ENCODE data around the gene TEKTIP1. TPM values are rescaled to one million over a fixed set of nuclear protein-coding genes. Genes with fewer than 3 reads are reported as not detected.

The TEKTIP1 gene
- total RNA-seq = not detected in 2 replicates

GRCh38 chr19:3538965-3539755 is at the start of gene TEKTIP1:
Gene TEKTIP1 (plus strand): TSS chr19:3539174. CDS start chr19:3539178, 4 bp downstream.

DNA sequence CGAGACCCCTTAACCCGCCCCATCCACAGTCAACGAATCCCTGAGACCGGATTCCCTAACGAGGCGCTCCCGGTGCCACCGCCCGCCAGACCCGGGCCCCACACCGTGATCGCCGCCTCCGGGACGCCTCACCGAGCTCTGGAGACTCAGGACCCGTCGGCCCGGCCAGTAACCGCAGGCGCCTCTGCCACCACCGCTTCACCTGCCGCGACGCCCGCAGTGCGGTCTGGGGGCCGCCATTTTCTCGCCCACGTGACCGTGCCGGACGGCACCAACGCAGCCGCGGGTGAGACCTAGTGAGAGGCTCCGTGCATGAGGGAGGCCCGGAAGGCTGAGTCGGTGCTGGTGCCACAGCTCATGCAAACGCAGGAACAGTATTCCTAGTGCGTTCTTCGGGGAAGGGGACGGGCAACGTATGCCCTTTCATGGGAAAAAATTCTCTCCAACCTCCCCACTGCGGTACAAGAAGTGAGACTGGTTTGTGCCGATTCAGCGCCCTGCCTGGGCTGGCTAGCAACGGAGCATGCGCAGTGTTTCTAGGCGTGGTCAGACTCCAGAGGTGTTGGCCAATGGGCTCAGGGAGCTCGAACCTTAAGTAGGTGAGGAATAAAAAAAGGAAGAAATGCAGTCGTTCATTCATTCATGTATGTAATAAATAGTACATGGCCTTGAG is 38.4 kb upstream of the TEKTIP1 start, which contains the start of gene DOHH:
Gene DOHH (minus strand): TSS at position 246 of the 673 bp plus-strand sequence. CDS start 3,860 bp downstream, outside the sequence.

DNA sequence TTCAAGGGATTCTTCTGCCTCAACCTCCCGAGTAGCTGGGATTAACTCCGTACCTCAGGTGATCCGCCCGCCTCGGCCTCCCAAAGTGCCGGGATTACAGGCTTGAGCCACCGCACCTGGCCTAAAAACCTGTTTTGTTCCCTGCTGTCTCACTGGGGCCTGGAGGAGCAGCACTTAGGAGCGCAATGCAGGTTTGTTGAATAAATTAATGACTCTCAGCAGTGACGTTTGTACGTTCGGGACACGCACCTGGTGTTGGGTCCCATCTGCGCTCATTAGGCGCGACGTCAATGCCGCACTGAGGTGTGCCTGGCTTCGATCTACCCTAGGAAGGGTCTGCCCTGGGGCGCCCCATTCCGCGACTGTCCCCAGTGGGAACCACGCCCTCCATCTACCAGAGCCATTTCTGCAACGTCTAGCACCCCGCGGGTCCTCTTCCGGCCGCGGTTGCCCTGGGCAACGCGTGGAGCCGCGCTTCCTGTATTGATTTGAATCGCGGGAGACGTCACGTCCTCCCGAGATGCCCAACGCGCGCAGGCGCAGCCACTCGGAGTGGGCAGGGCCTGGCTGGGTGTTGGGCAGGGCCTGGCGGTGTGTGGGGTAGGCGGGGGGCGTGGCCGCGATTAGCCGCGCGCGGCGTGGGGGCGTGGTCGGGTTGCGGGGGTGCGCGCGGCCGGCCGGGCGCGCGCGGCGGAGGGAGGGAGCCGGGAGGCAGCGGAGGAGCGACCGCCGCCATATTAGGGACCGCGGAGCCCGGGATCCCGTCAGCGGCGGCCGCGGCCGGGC is 33.2 kb upstream of the TEKTIP1 start, which contains the start of gene FZR1:
Gene FZR1 (plus strand): TSS at position 714 of the 786 bp plus-strand sequence. CDS start 16,679 bp downstream, outside the sequence.

GRCh38 chr19:3557461-3558248 is 18.7 kb downstream of the TEKTIP1 start, which contains the start of gene MFSD12:
Gene MFSD12 (minus strand): TSS chr19:3557586. CDS start chr19:3557403, 183 bp downstream.

DNA sequence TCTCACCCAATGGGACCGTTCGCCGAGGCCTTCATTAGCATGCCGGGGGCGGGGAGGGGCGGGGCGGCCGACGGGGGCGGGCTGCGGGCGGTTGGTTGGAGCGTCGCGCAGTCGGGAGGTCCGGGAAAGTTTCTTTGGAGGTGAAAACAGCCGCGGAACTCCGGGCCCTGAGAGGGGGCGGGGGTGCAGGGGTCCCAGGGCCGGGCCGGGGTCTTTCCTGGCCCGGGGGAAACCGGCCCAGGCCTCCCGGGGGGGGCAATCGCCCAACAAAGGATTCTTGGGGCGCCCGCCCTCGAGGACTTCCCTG is 33.8 kb downstream of the TEKTIP1 start, which contains the start of gene HMG20B:
Gene HMG20B (plus strand): TSS at position 90 of the 307 bp plus-strand sequence. CDS start 366 bp downstream, outside the sequence.

GRCh38 chr19:3585301-3586126 is 46.5 kb downstream of the TEKTIP1 start, which contains the start of gene GIPC3:
Gene GIPC3 (plus strand): TSS chr19:3585478. CDS start chr19:3585598, 120 bp downstream.

Other genes with a start within 250 kb of the TEKTIP1 start
- gene NFIC, start 172.6 kb upstream of the TEKTIP1 start, total RNA-seq = 53.5 and 69.8 TPM in 2 replicates
- not detected in 2 replicates for gene SMIM24, start 58.6 kb upstream of the TEKTIP1 start, total RNA-seq
- not detected in 2 replicates for gene SMIM44, start 55.7 kb upstream of the TEKTIP1 start, total RNA-seq
- gene DOHH, start 38.5 kb upstream of the TEKTIP1 start, total RNA-seq = 9.3 and 13.6 TPM in 2 replicates
- 30.5 and 33.0 TPM in 2 replicates for gene FZR1, start 32.9 kb upstream of the TEKTIP1 start, total RNA-seq
- gene MFSD12, start 18.4 kb downstream of the TEKTIP1 start, total RNA-seq = 86.3 and 130 TPM in 2 replicates
- gene HMG20B, start 33.8 kb downstream of the TEKTIP1 start, total RNA-seq = 84.4 and 98.6 TPM in 2 replicates
- gene GIPC3, start 46.3 kb downstream of the TEKTIP1 start, total RNA-seq = under 0.01 and 0.06 TPM in 2 replicates
- 4.0 and 6.3 TPM in 2 replicates for gene TBXA2R, start 67.7 kb downstream of the TEKTIP1 start, total RNA-seq
- 18.2 and 24.6 TPM in 2 replicates for gene CACTIN, start 87.6 kb downstream of the TEKTIP1 start, total RNA-seq
- 21.8 and 26.9 TPM in 2 replicates for gene PIP5K1C, start 161.3 kb downstream of the TEKTIP1 start, total RNA-seq
- gene TJP3, start 169.2 kb downstream of the TEKTIP1 start, total RNA-seq = not detected in 2 replicates
- gene APBA3, start 222.5 kb downstream of the TEKTIP1 start, total RNA-seq = 10.6 and 12.2 TPM in 2 replicates
- 48.9 and 52.3 TPM in 2 replicates for gene MRPL54, start 223.5 kb downstream of the TEKTIP1 start, total RNA-seq
- not detected in 2 replicates for gene RAX2, start 233.1 kb downstream of the TEKTIP1 start, total RNA-seq
- not detected in 2 replicates for gene MATK, start 247.2 kb downstream of the TEKTIP1 start, total RNA-seq